HG02759 (cell line): ENCODE results near the gene RALY.

Experiments
- ATAC-seq: cut with Tn5 transposase; IDR thresholded peaks from one replicate; pipeline ENCODE4 v1.9.1; 2021; ENCODE audit warnings: mild to moderate bottlenecking, moderate library complexity; ENCODE audit not compliant: unreplicated experiment

The RALY gene

GRCh38 chr20:33985830-33986229 lies 7.9 kb upstream of the RALY start:
- no peak for ATAC-seq

- ATAC-seq = no peak
Measured at GRCh38 chr20:33986560-33987216, 7.0 kb upstream of the RALY start.

GRCh38 chr20:33990075-33990474 lies 3.6 kb upstream of the RALY start:
- no peak for ATAC-seq

- ATAC-seq = no peak
Measured at GRCh38 chr20:33991502-33991901, 2.2 kb upstream of the RALY start.

DNA sequence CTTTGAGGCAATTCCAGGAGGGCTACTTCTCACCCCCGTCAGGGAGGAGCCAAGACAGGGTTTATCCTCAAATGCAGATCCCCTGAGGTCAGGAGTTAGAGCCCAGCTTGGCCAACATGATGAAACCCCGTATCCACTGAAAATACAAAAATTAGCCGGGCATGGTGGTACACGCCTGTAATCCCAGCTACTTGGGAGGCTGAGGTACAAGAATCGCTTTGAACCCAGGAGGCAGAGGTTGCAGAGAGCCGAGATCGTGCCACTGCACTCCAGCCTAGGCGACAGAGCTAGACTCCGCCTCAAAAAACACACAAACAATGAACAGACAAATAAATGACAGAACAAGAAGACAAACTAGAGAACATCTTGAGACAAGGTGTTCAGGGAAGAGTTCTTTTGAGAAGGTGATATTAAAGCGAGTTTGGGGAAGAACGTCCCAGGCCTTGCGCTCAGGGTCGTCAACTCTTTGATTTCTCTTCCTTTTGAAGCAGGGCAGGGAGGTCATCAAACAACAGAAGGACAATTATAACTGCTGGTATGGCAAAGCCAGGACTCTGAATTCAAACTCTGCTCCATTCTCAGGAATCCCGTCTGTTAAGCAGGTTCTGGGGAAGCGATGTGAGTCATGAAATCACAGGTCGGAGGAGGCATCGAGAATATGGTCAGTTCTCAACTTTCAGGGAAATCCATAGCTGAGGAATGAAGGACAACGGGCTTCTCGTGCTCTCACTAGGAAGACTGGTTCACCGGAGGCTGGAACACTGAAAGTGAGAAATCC lies 1.4 kb upstream of the RALY start:
- no peak for ATAC-seq

DNA sequence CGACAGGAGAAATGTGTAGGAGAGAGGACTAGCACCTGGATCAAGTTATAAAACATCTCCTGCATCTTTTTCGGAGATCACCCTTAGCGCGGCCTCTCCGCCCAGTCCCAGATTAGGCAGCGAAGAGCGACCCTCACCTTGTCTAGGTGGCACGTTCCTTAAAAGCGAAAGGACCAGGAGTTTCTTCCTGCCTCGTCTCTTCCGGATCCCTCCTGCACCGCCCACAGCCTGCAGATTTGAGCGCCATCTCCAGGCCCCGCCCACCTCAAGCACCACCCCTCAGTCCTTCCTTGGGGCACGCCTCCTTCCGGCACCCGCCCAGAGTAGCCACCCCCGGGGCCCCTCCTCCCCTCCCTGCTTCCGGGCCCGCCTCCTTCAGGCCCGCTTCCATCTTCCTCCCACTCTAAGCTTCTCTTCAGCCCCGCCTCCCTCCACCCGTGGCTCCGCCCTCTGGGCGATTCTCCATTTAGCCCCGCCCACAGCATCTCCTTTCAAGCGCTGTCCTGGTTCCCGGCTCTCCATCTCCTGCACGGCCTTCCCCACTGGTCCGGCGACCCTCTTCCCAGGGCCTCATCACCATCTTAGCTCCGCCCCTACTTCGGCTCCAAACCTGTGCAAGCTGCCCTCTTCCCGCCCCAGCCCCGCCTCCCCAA lies 662 bp upstream of the RALY start:
- peak; percentile 75 for ATAC-seq

- ATAC-seq = peak; percentile 33
Measured at GRCh38 chr20:33994222-33994913, 657 bp downstream of the RALY start.

- no peak for ATAC-seq
Measured at GRCh38 chr20:33995053-33995831, 1.5 kb downstream of the RALY start.

- no peak for ATAC-seq
Measured at GRCh38 chr20:33999025-33999649, 5.4 kb downstream of the RALY start.

DNA sequence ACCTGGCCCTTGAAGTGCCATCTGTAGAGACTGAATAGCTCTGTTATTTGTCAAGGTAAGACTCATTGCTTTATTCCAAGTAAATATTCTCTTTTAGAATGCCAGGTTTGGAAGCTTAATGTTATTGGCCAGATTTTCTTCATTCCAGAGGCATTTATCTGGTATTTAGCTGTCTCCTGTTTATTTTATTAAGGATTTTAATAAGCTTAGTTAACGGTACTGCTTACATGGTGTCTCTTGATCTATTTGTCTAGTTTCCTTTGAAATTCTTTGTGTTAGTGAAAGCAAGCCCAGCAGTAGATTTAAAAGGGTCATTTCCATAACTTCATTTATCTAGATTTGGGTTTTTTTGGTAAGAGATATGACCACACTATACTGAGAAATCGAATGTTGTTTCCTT lies 7.7 kb downstream of the RALY start:
- ATAC-seq = no peak

GRCh38 chr20:34004227-34004626 lies 10.5 kb downstream of the RALY start:
- ATAC-seq = no peak

GRCh38 chr20:34004790-34005457 lies 11.2 kb downstream of the RALY start:
- no peak for ATAC-seq

- ATAC-seq = no peak
Measured at GRCh38 chr20:34006619-34007018, 12.9 kb downstream of the RALY start.

- no peak for ATAC-seq
Measured at GRCh38 chr20:34008477-34008876, 14.8 kb downstream of the RALY start.

- ATAC-seq = no peak
Measured at GRCh38 chr20:34010405-34010931, 16.8 kb downstream of the RALY start.

DNA sequence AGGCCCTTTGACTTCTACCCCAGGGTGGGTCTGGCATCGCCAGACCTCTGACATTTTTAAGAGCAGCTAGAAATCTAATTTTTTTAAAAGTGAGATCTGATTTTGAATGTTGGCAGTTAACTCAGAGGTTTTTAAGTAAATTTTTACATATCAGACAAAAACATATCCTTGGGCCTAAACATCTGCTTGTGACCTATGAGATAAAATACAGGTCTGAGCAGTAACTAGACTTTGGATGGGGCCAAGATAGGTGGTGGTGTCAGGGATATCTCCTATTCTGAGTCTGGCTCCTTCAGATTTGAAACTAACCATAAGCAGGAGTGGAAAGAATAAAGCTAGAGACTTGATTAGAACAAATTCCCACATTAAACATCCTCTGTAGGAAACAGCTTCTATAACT lies 17.6 kb downstream of the RALY start:
- ATAC-seq = no peak

DNA sequence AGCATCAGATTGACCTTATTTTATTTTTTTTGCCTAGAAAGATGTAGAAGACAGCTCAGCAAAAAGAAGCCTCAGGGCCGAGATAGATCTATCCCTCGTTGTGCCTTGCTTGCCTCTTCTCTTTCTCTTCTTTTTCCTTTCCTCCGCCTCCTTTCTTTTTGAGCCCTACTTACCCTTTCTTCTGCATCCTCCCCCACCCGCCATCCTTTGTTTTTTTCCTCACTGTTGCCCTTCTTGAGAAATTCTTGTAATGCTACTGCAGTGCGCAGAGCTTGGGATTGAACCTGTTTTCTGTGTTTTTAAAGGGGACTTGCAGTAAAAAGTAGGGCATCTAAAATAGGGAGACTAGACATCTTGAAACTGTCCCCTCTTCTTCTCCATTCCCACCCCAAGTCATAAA lies 18.6 kb downstream of the RALY start:
- ATAC-seq = no peak

GRCh38 chr20:34012735-34013134 lies 19.0 kb downstream of the RALY start:
- ATAC-seq = no peak

DNA sequence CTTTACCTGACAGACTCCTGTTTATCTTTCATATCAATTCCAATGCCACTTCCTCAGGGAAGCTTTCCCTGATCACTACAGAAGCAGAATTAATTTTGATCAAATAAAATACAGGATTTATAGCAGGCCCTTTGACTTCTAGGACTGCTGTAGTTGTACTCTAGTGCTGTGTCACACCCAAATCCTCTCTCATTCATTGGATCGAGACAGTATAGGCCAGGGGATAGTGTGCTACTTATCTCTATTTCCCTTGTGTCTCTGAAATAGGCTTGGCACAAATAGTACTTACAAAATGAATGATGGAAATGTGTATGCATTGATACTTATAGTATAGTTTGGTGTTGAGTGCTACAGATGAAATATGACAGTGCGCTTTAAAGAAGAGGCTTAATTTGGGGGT lies 19.8 kb downstream of the RALY start:
- ATAC-seq = no peak
